NCI-H226 (cell line): Measurements from ENCODE around the gene KANTR.
"Not testable (repeated sequence)": the region's sequence is repeated elsewhere in the genome, so short reads cannot be mapped to it uniquely, and the experiment has no call there.

Source experiments
- DNase-seq: peaks from one replicate; pipeline ENCODE4 v3.0.0-alpha.2; 2015

Gene KANTR

DNA sequence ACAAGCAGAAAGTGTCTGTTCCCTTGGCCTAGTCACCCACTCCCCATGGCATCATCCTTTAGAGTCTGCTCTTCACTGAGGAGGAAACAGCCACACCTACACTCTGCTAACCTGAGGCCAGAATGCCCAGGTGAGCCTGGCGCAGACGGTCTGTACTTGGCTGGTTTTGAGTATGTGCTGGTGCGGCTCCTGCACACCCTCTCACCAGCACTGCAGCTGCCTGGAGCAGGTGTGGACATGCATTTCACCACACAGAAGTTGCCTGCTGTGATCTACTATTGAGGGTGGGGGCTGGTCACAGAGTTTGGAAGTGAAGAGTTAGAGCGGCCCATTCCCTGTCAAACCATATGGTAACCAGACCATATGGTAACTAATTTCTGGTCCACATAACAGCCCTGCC is 39.5 kb downstream of the KANTR start:
- no peak for DNase-seq

DNA sequence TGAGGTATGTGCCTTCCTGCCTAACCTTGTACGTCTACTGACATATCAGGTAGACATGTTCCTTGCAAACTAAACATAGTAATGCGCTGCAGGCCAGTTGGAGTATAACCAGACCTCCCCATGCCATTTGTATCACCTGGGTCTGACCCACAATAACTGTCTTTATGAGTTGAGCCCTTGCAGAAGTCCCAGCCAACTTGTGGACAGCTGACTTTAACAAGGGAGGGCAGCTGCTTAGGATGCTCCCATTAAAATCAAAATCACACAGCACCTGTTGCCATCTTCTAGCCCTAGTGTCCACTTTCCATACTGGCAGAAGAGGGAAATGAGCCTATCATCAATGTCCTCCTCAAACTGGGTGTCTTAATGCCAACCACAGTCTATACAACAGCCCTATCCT is 41.6 kb downstream of the KANTR start:
- DNase-seq = no peak

DNA sequence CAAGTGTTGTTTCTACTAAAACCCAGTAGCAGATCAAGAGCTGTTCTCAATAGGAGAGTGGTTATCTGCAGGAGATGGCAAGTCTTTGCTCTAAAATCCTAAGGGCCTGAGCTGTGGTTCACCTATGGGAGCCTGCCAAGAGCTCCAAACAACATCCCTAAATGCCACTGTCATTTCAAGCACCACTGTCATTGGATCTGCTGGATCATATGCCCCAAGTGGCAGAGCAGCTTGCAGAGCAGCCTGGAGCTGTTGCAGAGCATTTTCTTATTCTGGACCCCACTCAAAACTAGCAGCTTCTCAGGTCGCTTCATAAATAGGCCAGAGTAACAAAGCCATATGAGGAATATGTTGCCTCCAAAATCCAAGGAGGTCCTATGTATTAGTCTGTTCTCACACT is 59.6 kb downstream of the KANTR start:
- DNase-seq = no peak

DNA sequence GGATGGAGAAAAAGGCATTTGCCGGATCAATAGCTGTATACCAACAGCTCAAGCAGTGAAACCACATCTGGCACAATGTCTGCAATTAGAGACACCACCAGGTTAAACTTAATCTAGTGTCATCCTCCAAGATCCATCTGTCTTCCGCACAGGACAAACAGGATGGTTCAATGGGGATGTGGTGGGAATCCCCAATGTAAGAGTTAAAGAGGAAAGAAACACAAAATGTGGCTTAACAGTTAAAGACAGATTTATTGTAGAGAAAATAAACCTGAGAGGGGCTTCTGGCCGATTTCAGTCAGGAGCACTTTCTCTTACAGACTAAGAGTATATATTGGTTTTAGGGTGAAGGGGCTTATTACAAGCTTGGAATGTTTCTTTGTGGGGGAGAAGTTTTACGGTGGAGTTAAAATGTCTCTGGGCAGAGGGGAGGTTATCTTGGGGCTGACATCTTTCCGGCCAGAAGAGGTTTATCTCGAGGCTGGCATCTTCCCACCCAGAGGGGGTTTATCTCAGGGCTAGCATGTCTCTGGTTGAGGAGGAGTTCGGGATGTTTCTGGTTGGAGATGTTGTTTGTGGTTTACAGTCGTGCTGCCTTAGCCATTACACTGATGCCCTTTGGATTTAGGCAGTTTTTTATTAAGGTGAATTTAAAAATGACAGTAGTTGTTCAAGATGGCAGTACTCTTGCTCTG is 61.7 kb downstream of the KANTR start:
- DNase-seq = no peak

DNA sequence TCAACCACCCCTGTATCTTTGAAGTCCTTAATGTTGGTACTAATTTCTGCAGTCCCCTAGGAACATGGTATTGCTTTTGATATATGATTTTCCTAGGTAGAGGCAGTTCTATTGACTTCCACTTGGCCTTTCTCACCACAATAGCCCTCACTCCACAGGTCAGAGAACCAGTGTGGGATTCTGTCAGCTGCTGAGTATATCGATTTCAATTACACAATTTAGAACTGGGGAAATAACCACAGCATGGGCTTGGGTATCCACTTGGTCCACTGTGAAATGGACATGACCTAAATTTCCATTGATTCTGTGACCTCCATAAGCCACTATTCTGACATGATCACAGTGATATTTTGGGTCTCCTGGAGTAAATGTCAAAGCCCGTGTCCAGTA is 62.3 kb downstream of the KANTR start:
- DNase-seq = no peak

DNA sequence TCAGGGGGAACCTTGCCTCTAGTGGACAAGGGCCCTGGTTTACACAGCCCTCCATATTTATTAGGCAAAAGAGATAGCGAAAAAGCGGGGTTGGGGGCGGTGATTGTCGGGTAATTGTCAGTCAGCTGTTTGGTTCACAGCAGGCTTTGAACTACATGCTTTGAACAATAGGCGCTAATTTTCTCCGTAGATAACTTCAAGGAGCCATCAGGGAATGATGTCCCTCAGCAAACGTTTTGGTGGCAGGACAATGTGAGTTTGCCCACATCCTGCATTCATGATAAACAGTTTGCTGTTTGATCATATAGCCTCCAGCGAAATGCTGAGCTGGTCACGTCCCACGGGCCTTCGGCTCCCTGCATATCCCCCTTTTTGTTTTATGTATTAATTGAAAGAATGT is 65.2 kb downstream of the KANTR start:
- no peak for DNase-seq

DNA sequence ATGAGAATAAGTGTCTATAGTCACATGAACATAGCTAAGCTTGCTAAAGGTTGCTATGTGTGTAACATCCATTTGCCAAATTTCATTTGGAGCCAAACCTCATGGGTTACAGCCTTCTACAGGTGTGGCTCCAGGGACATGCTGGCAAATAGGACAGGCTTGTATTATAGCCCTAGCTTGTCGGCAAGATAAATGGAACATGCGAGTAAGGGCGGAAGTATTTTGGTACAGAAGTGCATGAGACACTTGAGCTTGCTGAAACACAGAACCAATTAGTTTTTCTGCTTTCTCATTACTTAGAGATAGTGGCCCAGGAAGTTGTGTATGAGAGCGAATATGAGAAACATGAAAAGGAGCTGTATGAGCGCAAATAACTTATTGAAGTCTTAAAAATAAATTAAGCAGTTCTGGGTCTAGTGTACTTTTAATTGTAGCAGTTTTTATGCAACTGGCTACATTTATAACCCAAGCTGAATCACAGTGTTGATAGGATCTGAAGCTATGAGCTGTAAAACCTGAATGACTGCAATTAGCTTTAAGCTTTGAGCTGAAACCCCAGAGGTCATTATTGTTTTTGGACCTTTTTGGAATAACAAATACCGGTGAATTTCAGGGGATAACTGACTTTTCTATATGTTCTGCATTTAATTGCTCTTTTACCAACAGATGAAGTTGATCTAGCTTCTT is 66.5 kb downstream of the KANTR start:
- no peak for DNase-seq

DNA sequence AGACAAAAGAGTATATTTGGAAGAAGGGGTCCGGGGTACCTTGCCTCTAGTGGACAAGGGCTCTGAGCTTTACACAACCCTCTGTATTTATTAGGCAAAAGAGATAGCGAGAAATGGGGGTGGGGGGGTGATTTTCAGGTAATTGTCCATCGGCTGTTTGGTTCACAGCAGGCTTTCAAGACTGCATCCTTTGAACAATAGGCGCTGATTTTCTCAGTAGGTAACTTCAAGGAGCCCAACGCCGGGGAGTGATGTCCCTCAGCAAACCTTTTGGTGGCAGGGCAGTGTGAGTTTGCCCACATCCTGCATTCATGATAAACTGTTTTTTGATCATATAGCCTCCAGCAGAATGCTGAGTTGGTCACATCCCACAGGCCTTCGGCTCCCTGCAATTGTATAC is 69.5 kb downstream of the KANTR start:
- no peak for DNase-seq

DNA sequence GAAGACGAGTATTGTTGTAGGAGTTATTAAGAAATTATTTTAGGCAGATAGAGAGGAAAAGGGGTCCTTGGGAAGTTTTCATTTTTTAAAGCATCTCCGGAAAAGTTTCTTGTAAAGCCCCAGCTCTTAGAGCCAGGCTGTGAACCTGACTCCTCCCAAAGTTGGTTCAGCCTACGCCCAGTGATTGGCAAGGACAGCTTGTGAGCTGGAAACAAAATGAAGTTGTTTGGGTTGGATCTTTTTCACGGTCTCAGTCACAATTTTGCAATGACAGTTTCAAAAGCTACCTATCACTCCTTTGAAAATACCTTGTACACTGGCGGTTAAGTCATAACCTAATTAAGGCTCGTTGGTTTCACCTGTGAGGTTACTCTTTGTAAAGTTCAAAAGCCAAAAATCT is 70.6 kb downstream of the KANTR start:
- DNase-seq = not testable (repeated sequence)

DNA sequence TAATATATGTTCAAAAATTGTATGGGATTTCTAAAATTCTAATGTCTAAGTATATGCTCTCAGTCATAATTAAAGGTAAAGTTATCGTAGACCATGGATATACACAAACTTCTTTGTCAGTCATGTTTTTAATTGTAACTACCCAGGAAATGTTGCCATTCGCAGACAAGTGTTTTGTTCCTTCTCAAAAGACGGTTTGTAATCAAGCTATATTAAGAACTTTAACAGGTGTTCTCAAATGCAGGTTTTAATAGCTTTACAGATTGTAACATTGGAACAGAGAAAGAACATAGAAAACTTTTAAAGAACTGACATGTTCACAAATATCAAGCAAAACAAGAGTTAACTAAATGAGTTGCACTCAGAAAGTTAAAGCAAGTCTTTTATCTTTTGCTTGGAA is 72.2 kb downstream of the KANTR start:
- no peak for DNase-seq

DNA sequence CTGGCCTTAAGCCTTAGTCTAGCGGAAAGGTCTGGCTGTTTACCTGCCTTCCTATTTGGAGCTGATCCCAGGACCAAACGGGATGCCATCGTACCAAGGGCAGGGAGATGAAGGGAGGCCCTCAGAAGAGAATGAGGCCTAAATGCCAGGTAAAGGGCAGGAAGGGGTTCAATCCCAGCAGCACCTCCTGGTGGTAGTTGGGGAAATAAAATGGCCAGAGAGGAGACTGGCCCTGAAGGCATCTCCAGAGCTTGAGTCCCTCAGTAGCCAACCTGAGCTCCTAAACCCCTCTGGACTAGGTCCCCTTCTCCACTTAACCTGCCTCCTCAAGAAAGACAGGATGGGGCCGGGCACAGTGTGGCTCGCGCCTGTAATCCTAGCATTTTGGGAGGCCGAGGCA is 77.4 kb downstream of the KANTR start:
- no peak for DNase-seq
